CD14-positive monocyte (primary cell): ENCODE data around the gene DPP10. TPM values are rescaled to one million over a fixed set of nuclear protein-coding genes. Genes with fewer than 3 reads are reported as not detected.

Experiments
- DNase-seq, 3 donors: peaks; one replicate each; pipeline ENCODE4 v3.0.0-alpha.2; 2011 to 2022
- H2AFZ ChIP-seq: 2 replicates; pipeline ENCODE4 v1.6.0; 2012; ENCODE audit warnings: mild to moderate bottlenecking, low read depth, low read length, inconsistent platforms; ENCODE audit not compliant: insufficient read depth, poor library complexity, severe bottlenecking
- H3K27ac ChIP-seq, 2 donors: 1 replicate in 1 of 2; 2 replicates in 1 of 2; pipeline ENCODE4 v1.5.1; 2012 to 2013; ENCODE audit warnings: low read length in 2 of 2, control low read depth in 1 of 2, inconsistent platforms in 1 of 2, low read depth in 1 of 2, mild to moderate bottlenecking in 1 of 2
- H3K27me3 ChIP-seq, 2 donors: one replicate each; pipeline versions ENCODE4 v1.6.0 to v1.6.1; 2011 to 2013; ENCODE audit warnings: low read length in 2 of 2; ENCODE audit not compliant: control insufficient read depth in 2 of 2, insufficient read depth in 2 of 2
- H3K36me3 ChIP-seq, 2 donors: replicated peaks in 1 of 2; 1 replicate in 1 of 2; 2 replicates in 1 of 2; pipeline versions ENCODE4 v1.5.1 to v1.6.1; 2012 to 2013; ENCODE audit warnings: low read length in 2 of 2, control low read depth in 1 of 2, inconsistent platforms in 1 of 2, mild to moderate bottlenecking in 1 of 2; ENCODE audit not compliant: insufficient read depth in 2 of 2, control insufficient read depth in 1 of 2
- H3K4me1 ChIP-seq, 2 donors: 1 replicate in 1 of 2; 2 replicates in 1 of 2; pipeline versions ENCODE4 v1.5.1 to v1.6.1; 2012 to 2013; ENCODE audit warnings: low read length in 2 of 2, control low read depth in 1 of 2, inconsistent platforms in 1 of 2, mild to moderate bottlenecking in 1 of 2, moderate library complexity in 1 of 2; ENCODE audit not compliant: insufficient read depth in 2 of 2, control insufficient read depth in 1 of 2
- H3K4me2 ChIP-seq: replicated peaks from 2 replicates; pipeline ENCODE3; 2012; ENCODE audit warnings: low read length, moderate library complexity, mild to moderate bottlenecking; ENCODE audit not compliant: poor library complexity, severe bottlenecking; ENCODE audit errors: extremely low read depth
- H3K4me3 ChIP-seq, 3 experiments: fragments of 200-600 bp in 1 of 3; sonication (generic) in 1 of 3; replicated peaks in 1 of 3; 1 replicate in 2 of 3; 2 replicates in 1 of 3; pipeline ENCODE4 v1.5.1; 2011 to 2013; ENCODE audit warnings: low read length in 3 of 3, mild to moderate bottlenecking in 3 of 3, control low read depth in 2 of 3, low read depth in 2 of 3, inconsistent platforms in 1 of 3, moderate library complexity in 1 of 3
- H3K79me2 ChIP-seq: 2 replicates; pipeline ENCODE4 v1.6.0; 2012; ENCODE audit warnings: mild to moderate bottlenecking, control low read depth, inconsistent platforms, low read length, moderate library complexity; ENCODE audit not compliant: insufficient read depth
- H3K9ac ChIP-seq: 2 replicates; pipeline ENCODE4 v1.6.0; 2017; ENCODE audit warnings: low read length, mild to moderate bottlenecking; ENCODE audit not compliant: insufficient read depth, poor library complexity, severe bottlenecking
- H3K9me3 ChIP-seq, 2 donors: replicated peaks in 1 of 2; 1 replicate in 1 of 2; 2 replicates in 1 of 2; pipeline versions ENCODE4 v1.5.1 to v1.6.1; 2012 to 2013; ENCODE audit warnings: low read length in 2 of 2, control low read depth in 1 of 2; ENCODE audit not compliant: control insufficient read depth in 1 of 2, insufficient read depth in 1 of 2
- H4K20me1 ChIP-seq: 2 replicates; pipeline ENCODE4 v1.6.0; 2012; ENCODE audit warnings: mild to moderate bottlenecking, low read length, control low read depth, moderate library complexity; ENCODE audit not compliant: insufficient read depth
- H3K27ac Mint-ChIP-seq, 7 donors: one replicate each; pipeline ENCODE4 v1.8.0; 2020; ENCODE audit warnings: mild to moderate bottlenecking in 7 of 7, mixed read lengths in 7 of 7, moderate library complexity in 6 of 7, inconsistent platforms in 2 of 7
- H3K27me3 Mint-ChIP-seq, 3 donors: one replicate each; pipeline ENCODE4 v1.8.0; 2021 to 2022; ENCODE audit warnings: low read depth in 3 of 3, mild to moderate bottlenecking in 3 of 3, mixed read lengths in 3 of 3, moderate library complexity in 3 of 3, inconsistent platforms in 1 of 3
- H3K36me3 Mint-ChIP-seq, 2 donors: one replicate each; pipeline ENCODE4 v1.8.0; 2020; ENCODE audit warnings: mixed read lengths in 2 of 2, inconsistent platforms in 1 of 2, mild to moderate bottlenecking in 1 of 2
- H3K4me1 Mint-ChIP-seq: one replicate; pipeline ENCODE4 v1.8.0; 2020; ENCODE audit warnings: mild to moderate bottlenecking, mixed read lengths
- H3K4me3 Mint-ChIP-seq, 2 donors: one replicate each; pipeline ENCODE4 v1.8.0; 2020; ENCODE audit warnings: mild to moderate bottlenecking in 2 of 2, mixed read lengths in 2 of 2, moderate library complexity in 1 of 2
- H3K9me3 Mint-ChIP-seq, 7 donors: one replicate each; pipeline ENCODE4 v1.8.0; 2020 to 2022; ENCODE audit warnings: mixed read lengths in 7 of 7, mild to moderate bottlenecking in 6 of 7, moderate library complexity in 6 of 7, inconsistent platforms in 2 of 7
- CTCF ChIP-seq: fragments of 200-600 bp; IDR thresholded peaks from one replicate; pipeline ENCODE4 v1.8.0; 2022; ENCODE audit warnings: antibody characterized with exemption, mild to moderate bottlenecking
- WGBS: methylation state at CpG from one replicate; pipeline ENCODE4 v1.1.5; 2013; ENCODE audit warnings: missing lambda C conversion rate; ENCODE audit not compliant: insufficient coverage; 5-methylcytosine and 5-hydroxymethylcytosine counted together
- intact Hi-C, 2 donors: fragments of 100-400 bp; cut with micrococcal nuclease; formaldehyde crosslinking; loops; one replicate each; pipeline versions ENCODE4 v1.15.0 to v1.15.1; 2023
- polyA plus RNA-seq, 3 donors: library from polyadenylated mRNA; depleted of rRNA in 1 of 3; unstranded in 2 of 3; stranded (reverse) in 1 of 3; fragments of 300-500 nt in 2 of 3; fragments of >200 nt in 1 of 3; fragmentation: Illumina TruSeq in 2 of 3; gene quantifications; 1 replicate in 2 of 3; 2 replicates in 1 of 3; pipeline ENCODE4 v1.2.3, GENCODE V29; 2012 to 2021

The DPP10 gene
- polyA plus RNA-seq, 3 donors = not detected

GRCh38 chr2:114929225-114929624 is 486.8 kb downstream of the DPP10 start:
- TF ChIP-seq CTCF = no peak
- 94% methylated on average over 6 of the region's 7 CpGs for WGBS
- peaks cover 10 to 29% (median 17%) of the 10 kb centered on the region in 7 donors for H3K9me3 Mint-ChIP-seq

GRCh38 chr2:114933671-114934241 is 491.3 kb downstream of the DPP10 start:
- DNase-seq = no peak
- peaks cover 10 to 11% of the 10 kb centered on the region in 2 donors for H3K9me3 ChIP-seq
- H3K36me3 ChIP-seq = no peaks in the 10 kb centered on the region
- H3K4me2 ChIP-seq = no peak overlapping the region
- H3K27me3 ChIP-seq = no peaks in the 10 kb centered on the region
- Mint-ChIP-seq H3K4me1 (no peaks in the 10 kb centered on the region), H3K9me3 (peaks cover 7 to 16% (median 10%) of the 10 kb centered on the region in 7 donors), H3K27me3 (no peaks in the 10 kb centered on the region), H3K27ac (no peak overlapping the region), H3K4me3 (no peak overlapping the region), H3K36me3 (no peaks in the 10 kb centered on the region)
- intact Hi-C loops = no loop called here
- H3K79me2 ChIP-seq = no peaks in the 10 kb centered on the region
- H3K4me1 ChIP-seq = no peaks in the 10 kb centered on the region
- no peak overlapping the region for H3K4me3 ChIP-seq
- TF ChIP-seq CTCF = no peak
- no peaks in the 10 kb centered on the region for H4K20me1 ChIP-seq
- no CpG with 5 or more reads among the region's 4 CpGs for WGBS
- H3K27ac ChIP-seq = no peak overlapping the region
- no peak overlapping the region for H3K9ac ChIP-seq
- H2AFZ ChIP-seq = no peak overlapping the region

More at GRCh38 chr2:114929225-114929624, 486.8 kb downstream of the DPP10 start:
- Histone ChIP-seq H3K79me2 (no peaks in the 10 kb centered on the region), H3K9ac (no peak overlapping the region), H3K36me3 (no peaks in the 10 kb centered on the region), H3K27ac (no peak overlapping the region), H3K4me1 (no peaks in the 10 kb centered on the region), H4K20me1 (no peaks in the 10 kb centered on the region), H3K4me2 (no peak overlapping the region), H2AFZ (no peak overlapping the region), H3K9me3 (peaks cover 29 to 32% of the 10 kb centered on the region in 2 donors), H3K4me3 (no peak overlapping the region), H3K27me3 (no peaks in the 10 kb centered on the region)
- Mint-ChIP-seq H3K36me3 (no peaks in the 10 kb centered on the region), H3K4me3 (no peak overlapping the region), H3K4me1 (no peaks in the 10 kb centered on the region), H3K27me3 (no peaks in the 10 kb centered on the region), H3K27ac (no peak overlapping the region)
- intact Hi-C loops = no loop called here
- no peak for DNase-seq
